Measurements from ENCODE around the gene CS.
"Not testable (repeated sequence)": the region's sequence is repeated elsewhere in the genome, so short reads cannot be mapped to it uniquely, and the experiment has no call there.

The CS gene

DNA sequence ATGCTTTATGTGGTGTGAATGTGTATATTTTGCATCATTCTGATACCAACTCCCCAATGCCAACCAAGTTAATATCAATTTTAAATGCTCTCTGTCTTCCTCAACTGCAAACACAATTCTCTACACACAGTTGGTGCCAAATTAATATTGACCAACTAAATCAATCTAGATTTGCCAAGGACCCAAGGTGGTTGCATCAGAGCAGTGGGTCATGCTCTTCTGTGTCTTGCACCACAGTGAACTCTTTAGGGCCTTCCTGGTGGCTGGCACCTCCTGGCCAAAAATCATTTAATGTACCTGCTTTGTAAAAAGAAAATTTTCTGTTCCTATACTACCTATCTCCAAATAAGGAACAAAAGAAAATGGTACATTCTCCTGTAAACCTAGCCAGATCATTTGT lies 19.3 kb downstream of the CS start:
- no peak for DNase-seq (ENCODE audit: low read depth in 2 of 2)

DNA sequence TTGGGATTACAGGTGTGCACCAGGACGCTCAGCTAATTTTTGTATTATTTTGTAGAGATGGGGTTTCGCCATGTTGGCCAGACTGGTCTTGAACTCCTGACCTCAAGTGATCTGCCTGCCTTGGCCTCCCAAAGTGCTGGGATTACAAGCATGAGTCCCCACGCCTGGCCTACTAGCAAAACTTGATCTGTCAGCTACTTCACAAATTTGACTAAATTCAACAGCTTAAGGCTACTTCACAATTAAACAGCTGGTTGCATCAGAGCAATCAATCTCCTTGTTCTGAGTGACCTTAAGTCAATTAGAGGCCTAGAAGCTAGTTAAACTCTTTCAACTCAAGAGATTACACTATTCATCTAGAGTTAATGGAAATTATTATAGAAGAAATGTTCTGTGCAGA lies 21.2 kb downstream of the CS start:
- no peak for DNase-seq (ENCODE audit: low read depth in 2 of 2)

DNA sequence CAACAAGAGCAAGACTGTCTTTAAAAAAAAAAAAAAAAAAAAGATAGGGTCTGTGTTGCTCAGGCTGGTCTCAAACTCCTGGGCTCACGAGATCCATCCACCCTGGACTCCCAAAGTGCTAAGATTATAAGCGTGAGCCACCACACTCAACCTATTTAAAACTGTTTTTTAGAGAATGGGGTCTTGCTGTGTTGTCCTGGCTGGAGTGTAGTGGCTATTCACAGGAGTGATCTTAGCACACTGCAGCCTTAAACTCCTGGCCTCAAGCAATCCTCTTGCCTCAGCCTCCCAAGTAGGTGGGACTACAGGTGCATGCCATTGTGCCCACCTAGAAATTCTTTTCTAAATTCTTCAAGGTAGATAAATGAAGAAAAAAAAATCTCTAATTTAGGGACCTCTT lies 25.8 kb downstream of the CS start:
- no peak for DNase-seq (ENCODE audit: low read depth in 2 of 2)

DNA sequence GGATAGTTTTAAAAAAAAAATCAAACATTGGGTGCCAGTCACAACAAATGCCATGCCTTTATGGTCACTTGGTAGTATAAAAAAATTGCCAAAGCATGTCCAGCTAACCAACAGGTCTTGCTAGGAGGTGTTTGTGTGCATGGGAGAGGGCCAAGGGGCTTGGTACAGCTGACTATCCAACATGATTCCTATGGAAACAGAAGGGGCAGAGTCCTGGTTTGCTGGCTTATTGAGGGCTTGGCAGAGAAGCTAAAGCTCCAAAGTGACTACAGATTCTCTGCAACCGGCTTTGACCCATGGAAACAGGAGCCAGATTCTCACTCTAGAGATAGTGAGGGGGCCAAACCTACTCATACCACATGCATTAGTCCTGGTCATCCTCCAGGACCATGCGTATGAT lies 27.7 kb downstream of the CS start:
- DNase-seq (ENCODE audit: low read depth in 2 of 2) = not testable (repeated sequence)

DNA sequence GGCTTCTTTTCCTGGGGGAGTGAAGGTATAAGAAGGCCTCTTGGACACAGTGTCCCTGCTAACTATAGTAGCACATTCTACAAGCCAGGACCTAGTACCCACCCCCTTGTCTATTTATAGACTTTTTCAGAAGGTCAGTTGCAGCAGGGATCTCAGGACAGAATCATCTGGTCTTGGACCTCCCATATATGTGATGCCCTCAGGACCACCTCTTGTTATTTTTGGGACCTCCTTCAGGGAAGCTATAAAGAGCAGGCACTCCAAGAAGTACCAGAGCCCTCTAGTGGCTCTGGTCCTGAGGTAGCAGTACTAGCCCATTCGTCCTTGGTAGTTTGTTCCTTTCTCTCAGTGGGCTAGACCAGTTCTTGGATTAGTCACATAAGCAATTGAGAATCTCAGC lies 29.1 kb downstream of the CS start:
- no peak for DNase-seq (ENCODE audit: low read depth in 2 of 2)

DNA sequence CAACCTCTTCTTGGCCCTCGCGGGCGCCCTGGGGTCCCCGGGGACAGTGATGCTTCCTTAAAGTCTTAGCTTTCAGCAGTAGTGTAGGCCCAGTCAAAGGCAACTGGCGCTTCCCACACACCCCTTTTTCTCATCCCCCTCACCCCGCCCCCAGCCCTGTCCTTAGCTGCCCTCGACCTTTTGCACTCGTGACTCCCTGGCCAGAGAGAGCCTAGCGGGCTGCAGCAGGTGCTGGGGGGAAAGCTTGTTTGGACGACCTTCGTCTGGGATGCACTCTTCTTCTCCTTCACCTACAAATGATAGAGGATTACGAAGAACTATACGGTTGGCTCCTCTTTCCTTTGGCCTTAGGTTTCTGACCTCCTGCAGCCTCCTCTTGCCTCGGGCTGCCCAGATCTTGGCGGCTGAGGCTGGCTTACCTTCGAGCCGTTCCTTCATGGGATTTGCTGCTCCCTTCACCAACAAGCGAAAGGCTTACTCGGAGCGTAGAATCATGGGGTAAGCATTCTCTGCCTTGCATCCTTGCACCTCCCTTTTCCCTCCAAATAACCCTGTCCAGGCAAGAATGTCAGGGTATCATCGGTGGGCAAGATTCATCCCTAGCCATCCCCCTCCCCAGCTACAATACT lies 32.6 kb downstream of the CS start:
- DNase-seq (ENCODE audit: low read depth in 2 of 2) = no peak

DNA sequence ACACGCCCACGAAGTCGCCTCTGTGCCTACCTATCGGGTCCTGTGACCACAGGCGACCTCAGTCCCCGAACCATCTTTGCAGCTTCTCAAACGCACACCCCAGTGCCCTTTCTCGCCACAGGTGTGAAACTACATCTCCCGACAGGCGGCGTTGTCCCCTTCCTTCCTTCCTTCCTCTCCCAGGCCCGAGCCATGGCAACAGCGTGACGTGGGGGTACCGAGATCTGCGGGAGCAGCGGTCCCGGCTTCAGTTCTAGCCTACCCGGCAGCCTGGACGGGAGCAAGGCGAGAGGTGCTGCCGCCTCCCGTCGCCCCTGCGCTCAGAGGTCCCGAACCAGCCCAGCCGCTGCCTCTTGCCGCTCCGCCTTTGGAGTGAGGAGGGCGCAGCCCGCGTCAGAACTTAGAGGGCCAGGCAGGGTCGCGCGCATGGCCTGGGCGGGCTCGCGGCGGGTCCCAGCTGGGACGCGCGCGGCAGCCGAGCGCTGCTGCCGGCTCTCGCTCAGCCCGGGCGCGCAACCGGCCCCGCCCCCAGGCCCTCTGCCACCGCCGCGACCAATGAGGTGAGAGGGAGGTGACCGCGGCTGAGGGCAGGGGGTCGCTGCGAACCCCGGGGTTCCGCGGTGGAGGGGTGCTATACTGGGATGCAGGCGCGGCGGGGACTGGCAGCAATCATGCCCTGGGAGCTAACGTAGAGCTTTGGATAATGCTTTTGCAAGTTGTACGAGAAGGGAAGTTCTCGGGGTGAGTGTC lies 33.3 kb downstream of the CS start, which contains the start of gene COQ10A:
Gene COQ10A (plus strand): TSS at position 250 of the 750 bp plus-strand sequence. CDS start 177 bp downstream, at position 427.
- DNase-seq (ENCODE audit: low read depth in 2 of 2) = peak; percentile 79 to 84

DNA sequence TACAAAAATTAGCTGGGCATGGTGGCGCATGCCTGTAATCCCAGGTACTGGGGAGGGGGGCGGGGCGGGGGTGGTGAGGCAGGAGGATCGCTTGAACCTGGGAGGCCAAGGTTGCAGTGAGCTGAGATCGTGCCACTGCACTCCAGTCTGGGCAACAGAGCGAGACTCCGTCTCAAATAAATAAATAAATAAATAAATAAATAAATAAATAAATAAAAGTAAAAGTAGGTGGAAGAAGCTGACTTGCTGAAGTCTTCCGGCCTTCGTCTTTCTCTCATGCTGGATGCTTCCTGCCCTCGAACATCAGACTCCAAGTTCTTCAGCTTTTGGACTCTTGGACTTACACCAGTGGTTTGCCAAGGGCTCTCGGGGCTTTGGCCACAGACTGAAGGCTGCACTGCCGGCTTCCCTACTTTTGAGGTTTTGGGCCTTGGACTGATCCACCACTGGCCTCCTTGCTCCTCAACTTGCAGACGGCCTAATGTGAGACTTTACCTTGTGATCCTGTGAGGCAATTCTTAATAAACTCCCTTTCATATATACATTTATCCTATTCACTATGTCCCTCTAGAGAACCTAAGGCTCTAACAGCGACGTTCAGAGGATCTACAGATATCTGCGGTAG lies 34.0 kb downstream of the CS start:
- DNase-seq (ENCODE audit: low read depth in 2 of 2) = not testable (repeated sequence)

DNA sequence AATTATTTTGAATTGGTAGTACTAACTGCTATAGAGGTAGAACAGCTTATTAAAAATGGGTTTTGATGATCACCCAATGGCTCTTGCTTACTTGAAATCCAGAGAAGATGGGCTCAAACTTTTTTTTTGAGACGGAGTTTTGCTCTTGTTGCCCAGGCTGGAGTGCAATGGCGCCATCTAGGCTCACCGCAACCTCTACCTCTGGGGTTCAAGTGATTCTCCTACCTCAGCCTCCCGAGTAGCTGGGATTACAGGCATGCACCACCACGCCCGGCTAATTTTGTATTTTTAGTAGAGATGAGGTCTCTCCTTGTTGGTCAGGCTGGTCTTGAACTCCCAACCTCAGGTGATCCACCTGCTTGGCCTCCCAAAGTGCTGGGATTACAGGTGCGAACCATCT lies 37.2 kb downstream of the CS start:
- DNase-seq (ENCODE audit: low read depth in 2 of 2) = not testable (repeated sequence)

DNA sequence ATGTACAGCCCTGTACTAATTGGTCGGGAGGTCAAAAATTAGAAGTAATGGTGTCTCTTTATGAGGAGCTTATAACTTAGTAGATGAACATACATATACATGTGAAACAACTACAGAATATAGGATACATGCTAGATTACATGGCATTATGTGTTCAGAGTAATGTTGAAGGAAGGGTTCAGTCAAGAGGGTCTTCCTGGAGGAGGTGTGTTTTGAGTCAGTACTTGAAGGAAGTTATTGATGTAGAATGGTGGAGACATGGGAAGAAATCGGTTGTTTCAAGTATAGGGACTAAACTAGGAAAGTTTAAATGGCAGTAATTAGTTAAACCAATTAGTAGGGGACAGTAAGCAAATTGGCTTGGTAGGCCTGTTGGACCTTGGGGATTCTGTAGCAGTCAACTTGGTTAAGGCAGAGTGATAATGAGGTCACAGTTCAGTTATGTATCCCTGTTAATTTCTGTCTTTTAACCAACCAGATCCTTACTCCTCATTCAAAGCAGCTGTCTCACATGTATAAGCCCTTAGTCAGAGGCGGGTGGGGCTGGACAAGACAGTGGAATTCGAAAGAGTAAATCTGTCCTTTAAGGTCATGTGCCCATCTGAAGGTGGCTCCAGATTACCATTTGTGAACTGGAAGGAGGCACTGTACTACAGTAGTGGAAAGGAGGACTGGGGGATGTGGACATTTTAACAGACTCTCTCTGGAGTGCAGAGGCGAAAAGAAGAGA lies 38.5 kb downstream of the CS start:
- DNase-seq (ENCODE audit: low read depth in 2 of 2) = no peak

DNA sequence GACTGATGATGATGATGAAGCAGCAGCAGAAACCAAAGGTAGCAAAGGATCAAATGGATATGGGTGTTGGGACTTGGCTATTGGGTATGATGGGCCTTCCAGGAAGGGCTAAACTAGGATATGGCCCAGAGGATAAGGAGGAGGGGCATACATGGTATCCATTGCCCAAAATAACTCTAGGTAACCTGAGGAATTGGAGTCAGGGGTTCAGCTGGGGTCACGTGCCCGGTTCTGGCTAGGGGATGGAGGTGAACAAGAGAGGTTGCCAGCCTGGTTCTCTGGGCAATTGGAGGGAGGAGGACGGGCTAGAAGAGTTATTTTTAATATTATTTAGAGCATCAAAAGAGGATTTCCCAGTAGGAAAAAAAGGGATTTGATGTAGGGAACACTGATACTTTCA lies 39.2 kb downstream of the CS start:
- DNase-seq (ENCODE audit: low read depth in 2 of 2) = no peak

DNA sequence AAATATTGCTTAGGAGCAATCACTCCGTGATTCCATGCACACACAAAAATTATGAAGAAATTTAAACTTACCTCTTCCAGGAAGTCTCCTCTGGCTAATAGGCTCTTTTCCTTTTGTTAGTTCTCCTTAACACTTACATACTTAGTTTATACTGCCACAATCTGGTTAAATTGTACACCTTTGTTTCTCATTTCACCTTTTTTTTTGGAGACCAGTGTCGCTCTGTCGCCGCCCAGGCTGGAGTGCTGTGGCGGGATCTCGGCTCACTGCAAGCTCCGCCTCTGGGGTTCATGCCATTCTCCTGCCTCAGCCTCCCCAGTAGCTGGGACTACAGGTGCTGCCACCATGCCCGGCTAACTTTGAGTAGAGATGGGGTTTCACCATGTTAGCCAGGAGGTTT lies 39.8 kb downstream of the CS start:
- DNase-seq (ENCODE audit: low read depth in 2 of 2) = no peak

DNA sequence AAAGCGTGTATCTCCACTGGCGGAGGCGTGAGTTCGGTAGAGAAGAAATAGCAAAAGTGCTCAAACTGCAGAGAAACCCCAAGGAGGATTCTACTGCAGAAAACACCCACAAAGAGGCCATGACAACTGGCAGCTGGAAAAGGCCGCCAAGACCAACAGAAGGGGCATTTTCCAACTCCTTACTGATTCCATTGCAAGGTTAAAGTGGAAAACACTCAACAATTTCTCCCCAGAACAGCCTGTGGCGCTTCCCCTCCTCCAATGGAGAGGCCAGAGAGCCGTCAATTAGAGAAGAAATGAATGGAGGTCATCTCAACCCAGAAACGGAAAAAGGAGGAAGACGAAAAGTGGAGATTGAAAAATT lies 41.3 kb downstream of the CS start:
- DNase-seq (ENCODE audit: low read depth in 2 of 2) = no peak

DNA sequence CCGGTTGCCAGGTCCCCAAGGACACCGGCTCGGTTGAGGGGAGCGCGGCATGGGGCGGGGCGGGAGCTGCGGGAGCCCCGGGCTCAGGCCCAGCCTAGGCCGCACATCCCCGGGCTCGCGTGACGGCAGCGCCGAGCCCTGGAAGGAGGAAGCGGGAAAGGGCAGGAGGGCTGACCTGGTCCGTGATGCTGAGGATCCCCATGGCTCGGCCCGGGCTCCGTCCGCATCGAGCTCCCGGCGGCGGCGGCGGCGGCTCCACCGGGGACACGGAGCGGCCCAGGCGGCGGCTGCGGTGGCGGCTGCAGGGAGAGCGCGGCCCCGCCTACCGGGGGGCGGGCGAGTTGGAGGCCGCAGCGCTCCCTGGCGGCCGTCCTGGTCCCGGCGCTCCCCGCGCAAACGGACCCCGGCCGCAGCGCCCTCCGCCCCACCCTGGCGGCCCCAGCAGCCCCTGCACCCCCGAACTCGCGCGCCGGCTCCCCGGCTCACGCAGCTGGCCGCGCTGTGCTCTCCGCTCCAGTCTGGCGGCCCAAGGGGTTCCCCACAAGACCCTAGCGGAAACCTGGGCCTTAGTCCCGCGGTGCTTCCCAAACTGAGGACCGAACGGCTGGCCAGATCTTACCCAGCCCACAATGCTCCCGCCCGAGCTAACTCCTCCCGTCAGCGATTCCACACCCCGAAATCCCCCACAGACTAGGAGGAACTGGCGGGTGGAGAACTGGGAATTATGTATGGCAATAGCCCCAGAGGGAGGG lies 41.9 kb downstream of the CS start, which contains the start of gene ANKRD52:
Gene ANKRD52 (minus strand): TSS at position 317 of the 752 bp plus-strand sequence. CDS start 115 bp downstream, at position 202.
- peak; percentile 66 to 77 for DNase-seq (ENCODE audit: low read depth in 2 of 2)

DNA sequence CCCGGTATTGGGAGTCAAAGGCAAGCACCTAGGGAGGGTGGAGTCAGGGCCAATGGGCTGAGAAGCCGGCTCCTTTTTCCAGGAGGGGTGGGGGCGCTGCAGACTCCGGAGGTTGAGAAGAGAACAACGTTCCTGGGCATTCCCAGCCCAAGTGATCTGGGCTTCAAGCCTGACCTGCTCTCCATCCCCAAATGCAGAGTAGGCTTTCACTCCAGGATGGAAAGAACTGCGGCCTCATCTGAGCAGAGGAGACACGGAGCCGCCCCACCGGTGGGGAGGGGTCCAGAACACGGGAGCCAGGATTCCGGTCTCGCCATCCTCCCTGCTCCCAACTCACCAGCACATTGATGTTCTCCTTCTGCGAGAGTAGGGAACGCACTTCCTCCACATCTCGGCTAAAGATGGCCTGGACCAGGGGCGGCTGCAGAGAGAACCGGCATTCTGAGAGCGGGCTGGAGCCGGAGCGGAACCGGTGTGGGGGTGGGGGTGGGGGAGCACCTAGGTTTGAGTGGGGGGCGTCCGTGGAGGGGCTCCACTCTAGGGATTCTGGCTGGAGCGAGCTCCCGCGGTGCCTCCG lies 42.6 kb downstream of the CS start:
- DNase-seq (ENCODE audit: low read depth in 2 of 2) = no peak

DNA sequence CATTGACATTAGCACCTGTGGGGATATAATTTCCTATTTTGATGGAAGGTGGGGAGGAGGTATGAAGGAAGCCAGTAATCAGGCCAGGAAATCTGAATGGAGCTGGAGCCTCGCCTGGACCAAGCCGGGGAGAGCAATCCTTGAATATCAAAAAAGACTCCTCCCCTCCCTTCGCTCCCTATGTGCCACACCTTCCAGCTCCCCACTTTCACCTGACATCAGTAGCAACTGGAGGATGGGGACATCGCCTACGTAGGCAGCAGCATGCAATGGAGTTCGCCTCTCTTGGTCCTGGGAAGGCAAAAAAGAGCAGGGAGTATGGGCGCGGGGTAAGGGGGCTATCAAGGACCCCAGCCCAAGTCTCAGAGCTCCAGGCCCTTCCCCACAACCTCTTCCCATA lies 43.1 kb downstream of the CS start:
- no peak for DNase-seq (ENCODE audit: low read depth in 2 of 2)

DNA sequence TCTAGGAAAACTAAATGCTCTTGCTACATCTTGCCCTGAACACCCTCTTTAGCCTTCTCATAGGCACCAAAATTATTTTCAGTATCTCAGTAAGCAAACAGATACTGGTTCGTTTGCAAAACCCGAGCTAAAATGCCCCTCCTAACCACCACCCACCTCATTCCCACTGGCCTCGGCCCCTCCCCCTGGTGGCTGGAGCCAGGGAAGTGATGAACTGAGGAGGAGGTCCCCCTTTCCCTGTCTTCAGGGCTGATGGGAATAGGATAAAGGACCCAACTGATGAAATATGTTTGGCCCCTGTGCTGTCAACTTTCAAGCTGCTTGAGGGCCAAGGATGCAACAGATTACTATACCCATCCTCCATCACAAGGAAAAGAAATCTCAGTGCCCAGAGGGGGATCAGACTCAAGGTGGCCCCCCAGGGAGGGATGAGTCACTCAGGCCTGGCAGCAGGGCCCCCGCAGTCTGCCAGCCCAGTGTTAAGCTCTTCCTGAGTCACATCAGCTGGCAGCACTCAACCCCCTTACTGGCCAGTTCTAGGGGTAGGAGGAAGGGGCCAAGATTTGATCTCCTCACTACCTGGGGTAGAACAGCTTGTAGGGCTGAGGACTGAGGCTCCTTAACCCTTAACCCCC lies 43.7 kb downstream of the CS start:
- no peak for DNase-seq (ENCODE audit: low read depth in 2 of 2)

DNA sequence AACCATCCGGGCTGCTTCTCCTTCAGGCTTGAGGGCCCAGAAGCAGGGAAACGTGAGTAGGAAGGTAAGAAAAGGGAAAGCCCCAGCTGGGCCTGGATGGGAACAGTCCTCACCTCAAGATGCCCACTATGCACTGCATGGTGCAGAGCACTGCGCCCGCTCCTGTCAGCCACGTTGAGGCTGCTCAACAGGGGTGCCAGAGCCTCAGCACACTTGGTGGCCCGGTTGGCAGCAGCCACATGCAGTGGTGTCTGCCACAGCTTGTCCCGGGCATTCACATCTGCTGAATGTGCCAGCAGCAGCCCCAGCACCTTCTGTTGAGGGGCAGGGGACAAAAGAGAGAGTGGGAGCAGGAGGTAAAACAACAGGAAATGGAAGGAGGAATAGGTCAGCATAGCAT lies 44.5 kb downstream of the CS start:
- DNase-seq (ENCODE audit: low read depth in 2 of 2) = no peak

DNA sequence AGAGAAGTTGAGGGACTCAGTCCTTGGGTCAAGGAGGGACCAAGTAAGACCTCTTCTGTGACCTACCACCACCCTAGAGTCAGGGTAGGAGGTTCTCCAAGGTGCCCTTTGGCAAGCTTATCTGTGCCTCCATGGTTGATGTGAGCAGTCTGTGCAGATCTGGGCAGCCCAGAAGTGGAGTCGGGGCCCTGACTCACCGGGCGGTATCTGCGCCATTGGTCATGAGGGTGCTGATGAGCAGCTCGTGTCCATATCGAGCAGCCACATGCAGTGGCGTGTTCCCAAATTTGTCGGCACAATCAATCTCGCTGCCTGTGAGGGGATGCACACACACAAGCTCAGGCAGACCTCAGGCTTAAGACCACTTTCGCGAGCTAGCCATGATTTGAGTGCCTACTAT lies 47.0 kb downstream of the CS start:
- no peak for DNase-seq (ENCODE audit: low read depth in 2 of 2)

DNA sequence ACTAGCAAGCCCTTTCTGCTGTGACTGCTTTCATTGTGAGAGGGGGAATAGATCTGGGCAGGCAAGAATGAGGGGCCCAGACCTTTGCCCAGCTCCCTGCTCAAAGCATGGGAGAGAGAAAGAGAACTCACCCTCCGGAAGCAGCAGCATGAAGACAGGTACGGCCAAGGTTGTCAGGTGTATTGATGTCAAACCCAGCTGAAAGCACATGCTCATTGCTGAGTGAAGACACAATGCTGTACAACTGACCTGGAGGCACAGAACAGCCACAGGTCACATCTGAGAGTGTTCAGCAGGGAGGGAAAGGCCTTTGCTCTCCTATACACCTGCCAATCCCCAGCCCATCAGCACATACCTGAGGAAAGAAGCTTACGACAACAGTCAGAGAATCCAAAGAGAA lies 47.5 kb downstream of the CS start:
- no peak for DNase-seq (ENCODE audit: low read depth in 2 of 2)

DNA sequence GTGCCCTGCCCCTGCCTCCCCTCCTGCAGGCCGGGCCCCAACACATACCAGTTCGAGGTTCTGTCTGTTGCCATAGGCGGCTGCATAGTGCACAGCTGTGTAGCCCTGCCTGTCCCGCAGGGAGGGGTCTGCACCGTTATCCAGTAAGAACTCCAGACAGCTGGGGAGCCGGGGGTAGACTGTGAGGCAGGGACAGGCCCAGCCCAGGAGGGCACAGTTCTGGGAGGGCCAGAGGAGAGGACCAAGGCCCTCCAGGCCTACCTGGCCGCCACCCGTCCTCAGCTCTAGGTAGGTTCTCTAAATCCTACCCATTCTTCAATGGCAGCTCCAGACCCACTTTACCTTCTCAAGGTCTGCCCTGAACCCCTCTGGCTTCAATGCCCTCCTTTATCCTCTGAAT lies 51.4 kb downstream of the CS start:
- no peak for DNase-seq (ENCODE audit: low read depth in 2 of 2)
